ENCODE measurements around the gene UAP1. TPM values are rescaled to one million over a fixed set of nuclear protein-coding genes. Genes with fewer than 3 reads are reported as not detected.

UAP1 gene
- total RNA-seq, 1 experiment from 2014 or later = 479 TPM

DNA sequence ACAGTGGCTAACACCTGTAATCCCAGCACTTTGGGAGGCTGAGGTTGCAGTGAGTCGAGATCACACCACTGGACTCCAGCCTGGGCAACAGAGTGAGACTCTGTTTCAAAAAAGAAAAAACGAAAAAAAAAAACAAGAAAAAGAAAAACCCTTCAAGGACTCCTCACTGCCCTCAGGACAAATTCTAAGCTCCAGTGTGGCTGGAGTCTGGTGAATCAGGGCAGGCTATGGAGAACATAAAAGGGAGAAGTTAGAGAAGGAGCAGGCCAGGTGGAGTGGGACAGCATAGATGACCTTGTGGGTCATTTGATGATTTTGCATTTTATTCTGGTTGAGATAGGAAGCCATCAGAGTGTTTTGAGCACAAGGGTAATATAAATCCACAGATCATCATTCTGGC lies 12.5 kb upstream of the UAP1 start:
- Mint-ChIP-seq H3K36me3 (ENCODE audit: insufficient read depth, unreplicated experiment) (peaks cover 4% of the 10 kb centered on the region), H3K4me3 (ENCODE audit: unreplicated experiment) (peak overlapping the region; percentile 15), H3K27me3 (ENCODE audit: insufficient read depth, unreplicated experiment) (no peaks in the 10 kb centered on the region), H3K9me3 (ENCODE audit: unreplicated experiment) (no peaks in the 10 kb centered on the region), H3K27ac (ENCODE audit: low read depth, unreplicated experiment) (peak overlapping the region; percentile 86), H3K4me1 (ENCODE audit: insufficient read depth, unreplicated experiment) (peaks cover 44% of the 10 kb centered on the region)
- DNase-seq (ENCODE audit: unreplicated experiment) = peak; percentile 33
- ChIA-PET CTCF (interaction anchor here (0.6 to 0.9 kb wide), 3 partner anchors 11 to 61 kb away, joined by 3 to 5 read pairs (median 3); no protein-coding TSS in a partner anchor), POLR2A (interaction anchor here (0.9 to 9.5 kb wide), 10 partner anchors 10 to 168 kb away, joined by 3 to 245 read pairs (median 6); partner anchors contain the start of genes C1orf226, UAP1 and UHMK1)
- BruUV-seq (replicated peaks) = no TSS peak
- intact Hi-C loops (cut with micrococcal nuclease) = no loop called here
- TF ChIP-seq, protein P1, sequence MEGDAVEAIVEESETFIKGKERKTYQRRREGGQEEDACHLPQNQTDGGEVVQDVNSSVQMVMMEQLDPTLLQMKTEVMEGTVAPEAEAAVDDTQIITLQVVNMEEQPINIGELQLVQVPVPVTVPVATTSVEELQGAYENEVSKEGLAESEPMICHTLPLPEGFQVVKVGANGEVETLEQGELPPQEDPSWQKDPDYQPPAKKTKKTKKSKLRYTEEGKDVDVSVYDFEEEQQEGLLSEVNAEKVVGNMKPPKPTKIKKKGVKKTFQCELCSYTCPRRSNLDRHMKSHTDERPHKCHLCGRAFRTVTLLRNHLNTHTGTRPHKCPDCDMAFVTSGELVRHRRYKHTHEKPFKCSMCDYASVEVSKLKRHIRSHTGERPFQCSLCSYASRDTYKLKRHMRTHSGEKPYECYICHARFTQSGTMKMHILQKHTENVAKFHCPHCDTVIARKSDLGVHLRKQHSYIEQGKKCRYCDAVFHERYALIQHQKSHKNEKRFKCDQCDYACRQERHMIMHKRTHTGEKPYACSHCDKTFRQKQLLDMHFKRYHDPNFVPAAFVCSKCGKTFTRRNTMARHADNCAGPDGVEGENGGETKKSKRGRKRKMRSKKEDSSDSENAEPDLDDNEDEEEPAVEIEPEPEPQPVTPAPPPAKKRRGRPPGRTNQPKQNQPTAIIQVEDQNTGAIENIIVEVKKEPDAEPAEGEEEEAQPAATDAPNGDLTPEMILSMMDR (IDR thresholded peaks at IDR 0.05; ENCODE audit: unreplicated experiment) = no peak

DNA sequence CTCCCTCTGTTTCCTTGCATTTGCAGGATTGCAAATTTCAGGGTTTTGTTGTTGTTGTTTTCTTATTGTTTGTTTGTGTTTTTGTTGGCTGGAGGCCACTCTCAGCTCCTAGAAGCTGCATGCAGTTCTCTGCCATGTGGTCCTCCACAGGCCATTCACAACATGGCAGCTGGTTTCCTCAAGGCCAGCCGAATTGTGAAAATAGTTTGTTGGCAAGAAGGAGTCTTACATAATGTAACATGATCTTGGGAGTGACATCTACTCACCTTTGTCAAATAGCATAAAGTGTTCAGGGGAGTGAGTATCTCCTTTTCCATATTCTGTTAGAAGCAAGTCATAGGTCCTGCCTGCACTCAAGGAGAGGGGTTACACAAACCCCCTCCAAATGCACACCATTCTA lies 10.6 kb upstream of the UAP1 start:
- H3K27me3 Mint-ChIP-seq (ENCODE audit: insufficient read depth, unreplicated experiment) = no peaks in the 10 kb centered on the region
- ChIA-PET POLR2A (interaction anchor here (0.6 to 3.2 kb wide), 7 partner anchors 9 to 681 kb away, joined by 3 to 27 read pairs (median 4); partner anchors contain the start of gene UAP1), CTCF (interaction anchor here (0.6 to 0.7 kb wide), 2 partner anchors 147 to 1071 kb away, joined by 3 to 4 read pairs; no protein-coding TSS in a partner anchor)
- intact Hi-C loops (cut with micrococcal nuclease) = no loop called here
- no peak overlapping the region for H3K4me3 Mint-ChIP-seq (ENCODE audit: unreplicated experiment)
- peaks cover 52% of the 10 kb centered on the region for H3K4me1 Mint-ChIP-seq (ENCODE audit: insufficient read depth, unreplicated experiment)
- no TSS peak for BruUV-seq (replicated peaks)
- TF ChIP-seq, protein P1 (IDR thresholded peaks at IDR 0.05; ENCODE audit: unreplicated experiment) = no peak
- H3K9me3 Mint-ChIP-seq (ENCODE audit: unreplicated experiment) = no peaks in the 10 kb centered on the region
- no peaks in the 10 kb centered on the region for H3K36me3 Mint-ChIP-seq (ENCODE audit: insufficient read depth, unreplicated experiment)
- H3K27ac Mint-ChIP-seq (ENCODE audit: low read depth, unreplicated experiment) = peak overlapping the region; percentile 76
- peak; percentile 71 for DNase-seq (ENCODE audit: unreplicated experiment)

DNA sequence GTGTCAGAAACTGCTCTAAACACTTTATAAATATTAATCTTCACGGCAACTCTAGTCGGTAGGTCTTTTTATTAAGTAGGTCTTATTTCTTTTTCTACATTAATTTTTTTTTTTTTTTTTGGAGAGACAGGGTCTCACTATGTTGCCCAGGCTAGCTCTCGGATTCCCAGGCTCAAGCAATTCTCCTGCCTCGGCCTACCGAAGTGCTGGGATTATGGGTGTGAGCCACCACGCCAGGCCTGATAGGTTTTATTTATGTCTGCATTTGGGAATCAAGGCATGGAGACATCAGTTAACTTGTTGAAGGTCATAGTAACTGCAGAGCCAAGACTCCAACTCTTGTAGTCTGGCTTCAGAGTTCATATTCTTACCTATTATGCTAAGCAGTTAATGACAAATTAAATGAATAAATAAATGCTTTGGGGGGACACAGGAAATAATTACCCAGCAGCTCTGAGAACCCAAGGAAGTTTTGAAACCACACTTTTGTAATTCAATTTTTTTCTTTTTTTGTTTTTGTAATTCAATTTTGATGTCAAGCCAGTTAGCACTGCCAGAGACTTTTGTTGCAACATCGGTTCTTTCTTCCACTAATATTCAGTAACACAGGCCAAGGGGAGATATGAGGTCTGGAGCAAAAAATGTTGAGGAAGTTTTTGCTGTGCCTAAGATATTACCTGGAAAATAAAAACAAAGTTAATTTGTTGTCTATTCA lies 9.4 kb upstream of the UAP1 start:
- ChIA-PET POLR2A (interaction anchor here (0.7 to 3.2 kb wide), 9 partner anchors 9 to 84 kb away, joined by 3 to 27 read pairs (median 4); partner anchors contain the start of gene UAP1), CTCF (interaction anchor here (0.6 to 1.5 kb wide), 9 partner anchors 8 to 194 kb away, joined by 3 to 5 read pairs (median 3); no protein-coding TSS in a partner anchor)
- H3K36me3 Mint-ChIP-seq (ENCODE audit: insufficient read depth, unreplicated experiment) = no peaks in the 10 kb centered on the region
- H3K4me1 Mint-ChIP-seq (ENCODE audit: insufficient read depth, unreplicated experiment) = peaks cover 55% of the 10 kb centered on the region
- intact Hi-C loops (cut with micrococcal nuclease) = no loop called here
- H3K4me3 Mint-ChIP-seq (ENCODE audit: unreplicated experiment) = no peak overlapping the region
- H3K27ac Mint-ChIP-seq (ENCODE audit: low read depth, unreplicated experiment) = peak overlapping the region; percentile 49
- TF ChIP-seq, protein P1 (IDR thresholded peaks at IDR 0.05; ENCODE audit: unreplicated experiment) = no peak
- no peaks in the 10 kb centered on the region for H3K27me3 Mint-ChIP-seq (ENCODE audit: insufficient read depth, unreplicated experiment)
- BruUV-seq (replicated peaks) = no TSS peak
- H3K9me3 Mint-ChIP-seq (ENCODE audit: unreplicated experiment) = no peaks in the 10 kb centered on the region
- DNase-seq (ENCODE audit: unreplicated experiment) = peak; percentile 50

DNA sequence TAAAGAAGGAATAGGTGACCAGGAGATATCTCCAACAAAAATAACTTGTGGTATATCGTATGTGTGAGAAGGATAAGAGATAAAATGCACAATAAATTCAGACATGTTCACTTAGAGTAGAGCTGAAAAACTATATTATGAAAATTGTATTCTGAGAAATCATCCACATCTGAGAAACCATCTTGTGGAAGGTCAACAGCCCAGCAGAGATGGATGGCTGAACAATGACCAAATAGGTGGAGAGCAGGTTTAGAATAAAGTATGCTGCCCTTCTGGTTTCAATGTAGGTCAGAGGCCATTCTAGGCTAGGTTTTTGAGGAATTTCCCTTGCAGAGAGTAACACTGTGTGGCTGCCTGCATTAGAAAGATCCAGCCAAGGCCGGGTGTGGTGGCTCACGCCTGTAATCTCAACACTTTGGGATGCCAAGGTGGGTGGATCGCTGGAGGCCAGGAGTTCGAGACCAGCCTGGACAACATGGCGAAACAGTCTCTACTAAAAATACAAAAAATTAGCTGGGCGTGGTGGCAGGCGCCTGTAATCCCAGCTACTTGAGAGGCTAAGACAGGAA lies 8.8 kb upstream of the UAP1 start:
- intact Hi-C loops (cut with micrococcal nuclease) = no loop called here
- peak overlapping the region; percentile 49 for H3K27ac Mint-ChIP-seq (ENCODE audit: low read depth, unreplicated experiment)
- BruUV-seq (replicated peaks) = no TSS peak
- no peaks in the 10 kb centered on the region for H3K27me3 Mint-ChIP-seq (ENCODE audit: insufficient read depth, unreplicated experiment)
- H3K9me3 Mint-ChIP-seq (ENCODE audit: unreplicated experiment) = no peaks in the 10 kb centered on the region
- no peak for DNase-seq (ENCODE audit: unreplicated experiment)
- ChIA-PET CTCF (interaction anchor here (0.6 to 1.5 kb wide), 4 partner anchors 7 to 58 kb away, joined by 3 to 5 read pairs (median 4); no protein-coding TSS in a partner anchor), POLR2A (interaction anchor here (0.7 to 3.2 kb wide), 8 partner anchors 8 to 84 kb away, joined by 3 to 27 read pairs (median 4); partner anchors contain the start of gene UAP1)
- H3K4me3 Mint-ChIP-seq (ENCODE audit: unreplicated experiment) = no peak overlapping the region
- no peaks in the 10 kb centered on the region for H3K36me3 Mint-ChIP-seq (ENCODE audit: insufficient read depth, unreplicated experiment)
- TF ChIP-seq, protein P1 (IDR thresholded peaks at IDR 0.05; ENCODE audit: unreplicated experiment) = no peak
- H3K4me1 Mint-ChIP-seq (ENCODE audit: insufficient read depth, unreplicated experiment) = peaks cover 57% of the 10 kb centered on the region
